IMR-90 (cell line): ENCODE results near the gene RABGGTA.

Experiments used
- BHLHE40 ChIP-seq: fragments of 150-350 bp; IDR thresholded peaks from 2 replicates; pipeline ENCODE4 v1.6.1; 2016; ENCODE audit warnings: mild to moderate bottlenecking, low read depth, low read length
- CEBPB ChIP-seq: IDR thresholded peaks from 2 replicates; pipeline ENCODE4 v1.6.1; 2012; ENCODE audit warnings: low read depth, low read length, improper control_type of control experiment
- POLR2A ChIP-seq: IDR thresholded peaks from 2 replicates; pipeline ENCODE4 v1.6.1; 2012; ENCODE audit warnings: mild to moderate bottlenecking, low read depth, low read length
- RAD21 ChIP-seq: IDR thresholded peaks from 2 replicates; pipeline ENCODE4 v1.6.1; 2012; ENCODE audit warnings: low read length, improper control_type of control experiment
- RFX5 ChIP-seq: IDR thresholded peaks from 2 replicates; pipeline ENCODE4 v1.8.0; 2012; ENCODE audit warnings: low read depth, mild to moderate bottlenecking, low read length, moderate library complexity
- TF ChIP-seq, protein P1 (sequence below): conservative IDR thresholded peaks from 2 replicates; pipeline ENCODE4 v1.5.1; 2012; ENCODE audit warnings: mild to moderate bottlenecking, low read depth, low read length, improper control_type of control experiment

- TF ChIP-seq, protein P1, sequence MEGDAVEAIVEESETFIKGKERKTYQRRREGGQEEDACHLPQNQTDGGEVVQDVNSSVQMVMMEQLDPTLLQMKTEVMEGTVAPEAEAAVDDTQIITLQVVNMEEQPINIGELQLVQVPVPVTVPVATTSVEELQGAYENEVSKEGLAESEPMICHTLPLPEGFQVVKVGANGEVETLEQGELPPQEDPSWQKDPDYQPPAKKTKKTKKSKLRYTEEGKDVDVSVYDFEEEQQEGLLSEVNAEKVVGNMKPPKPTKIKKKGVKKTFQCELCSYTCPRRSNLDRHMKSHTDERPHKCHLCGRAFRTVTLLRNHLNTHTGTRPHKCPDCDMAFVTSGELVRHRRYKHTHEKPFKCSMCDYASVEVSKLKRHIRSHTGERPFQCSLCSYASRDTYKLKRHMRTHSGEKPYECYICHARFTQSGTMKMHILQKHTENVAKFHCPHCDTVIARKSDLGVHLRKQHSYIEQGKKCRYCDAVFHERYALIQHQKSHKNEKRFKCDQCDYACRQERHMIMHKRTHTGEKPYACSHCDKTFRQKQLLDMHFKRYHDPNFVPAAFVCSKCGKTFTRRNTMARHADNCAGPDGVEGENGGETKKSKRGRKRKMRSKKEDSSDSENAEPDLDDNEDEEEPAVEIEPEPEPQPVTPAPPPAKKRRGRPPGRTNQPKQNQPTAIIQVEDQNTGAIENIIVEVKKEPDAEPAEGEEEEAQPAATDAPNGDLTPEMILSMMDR, result no peak
- TF ChIP-seq RAD21, result no peak
- TF ChIP-seq CEBPB, result no peak
- TF ChIP-seq RFX5, result no peak
- TF ChIP-seq BHLHE40, result no peak
- TF ChIP-seq POLR2A, result no peak
Measured at GRCh38 chr14:24307156-24307574, 35.8 kb upstream of the RABGGTA start.
